Subcutaneous abdominal adipose tissue (tissue), 5 donors: ENCODE measurements around the gene KRTAP10-8.
"Not testable (repeated sequence)": the region's sequence is repeated elsewhere in the genome, so short reads cannot be mapped to it uniquely, and the experiment has no call there.

ENCODE experiments used
- H3K27ac ChIP-seq: one replicate; pipeline ENCODE4 v1.7.0; 2013; ENCODE audit warnings: low read depth, mild to moderate bottlenecking, inconsistent platforms, low read length, moderate library complexity
- H3K27me3 ChIP-seq, 5 donors: one replicate each; pipeline ENCODE4 v1.7.0; 2013; ENCODE audit warnings: low read length in 5 of 5, inconsistent platforms in 1 of 5; ENCODE audit not compliant: control insufficient read depth in 5 of 5, insufficient read depth in 4 of 5
- H3K36me3 ChIP-seq, 5 donors: one replicate each; pipeline ENCODE4 v1.7.0; 2013; ENCODE audit warnings: low read length in 5 of 5; ENCODE audit not compliant: control insufficient read depth in 5 of 5, insufficient read depth in 5 of 5
- H3K4me1 ChIP-seq, 5 donors: one replicate each; pipeline ENCODE4 v1.7.0; 2013; ENCODE audit warnings: low read length in 5 of 5, mild to moderate bottlenecking in 3 of 5, moderate library complexity in 1 of 5; ENCODE audit not compliant: control insufficient read depth in 5 of 5, insufficient read depth in 5 of 5
- H3K4me3 ChIP-seq, 5 donors: one replicate each; pipeline ENCODE4 v1.7.0; 2013; ENCODE audit warnings: low read length in 5 of 5, low read depth in 1 of 5
- H3K9ac ChIP-seq, 5 donors: one replicate each; pipeline ENCODE4 v1.7.0; 2013; ENCODE audit warnings: low read length in 5 of 5, mild to moderate bottlenecking in 4 of 5, moderate library complexity in 3 of 5
- H3K9me3 ChIP-seq, 5 donors: one replicate each; pipeline ENCODE4 v1.7.0; 2013; ENCODE audit warnings: low read length in 5 of 5; ENCODE audit not compliant: control insufficient read depth in 5 of 5
- donor health status: healthy.
- donor health status: healthy.
- donor health status: healthy.
- donor health status: healthy.
- donor health status: healthy.

Gene KRTAP10-8

DNA sequence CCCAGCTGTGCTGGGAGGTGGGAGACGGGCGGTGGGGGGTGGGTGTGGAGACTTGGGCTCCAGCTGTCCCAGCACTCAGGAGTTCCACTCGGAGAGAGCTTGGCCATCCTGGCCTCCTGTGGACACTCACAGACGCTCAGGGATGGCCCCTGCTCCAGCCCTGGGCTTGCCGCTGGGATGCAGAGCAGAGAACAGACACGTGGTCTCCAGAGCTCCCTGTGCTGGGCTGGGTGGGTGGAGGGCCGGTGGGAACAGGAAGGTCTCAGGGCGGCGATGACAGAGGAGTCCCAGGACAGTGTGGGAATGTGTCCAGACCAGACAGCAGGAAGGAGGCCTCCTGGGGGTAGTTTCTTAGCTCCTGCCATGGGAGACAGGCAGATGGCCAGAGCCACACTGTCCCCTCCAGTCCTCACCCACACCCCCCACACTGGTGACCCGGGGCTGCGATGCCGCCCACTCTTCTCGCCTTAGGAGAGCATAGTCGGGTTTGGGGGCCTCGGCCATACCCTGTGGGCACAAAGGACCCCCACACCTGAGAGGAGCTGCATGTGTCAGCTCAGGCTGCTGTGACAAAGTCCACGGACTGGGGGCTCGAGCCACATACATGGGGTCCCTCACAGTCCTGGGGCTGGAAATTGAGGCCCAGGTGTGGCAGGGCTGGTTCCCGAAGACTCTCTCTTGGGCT, 17.0 kb downstream of the KRTAP10-8 start:
- peaks cover 0 to 4% (median 0%) of the 10 kb centered on the region in 5 donors for H3K4me1 ChIP-seq
- no peak overlapping the region for H3K9ac ChIP-seq
- no peak overlapping the region for H3K4me3 ChIP-seq
- H3K27me3 ChIP-seq: peaks cover 12 to 29% (median 19%) of the 10 kb centered on the region in 5 donors
- peaks cover 7 to 32% (median 22%) of the 10 kb centered on the region in 5 donors for H3K9me3 ChIP-seq
- H3K27ac ChIP-seq: no peak overlapping the region
- H3K36me3 ChIP-seq: no peaks in the 10 kb centered on the region

DNA sequence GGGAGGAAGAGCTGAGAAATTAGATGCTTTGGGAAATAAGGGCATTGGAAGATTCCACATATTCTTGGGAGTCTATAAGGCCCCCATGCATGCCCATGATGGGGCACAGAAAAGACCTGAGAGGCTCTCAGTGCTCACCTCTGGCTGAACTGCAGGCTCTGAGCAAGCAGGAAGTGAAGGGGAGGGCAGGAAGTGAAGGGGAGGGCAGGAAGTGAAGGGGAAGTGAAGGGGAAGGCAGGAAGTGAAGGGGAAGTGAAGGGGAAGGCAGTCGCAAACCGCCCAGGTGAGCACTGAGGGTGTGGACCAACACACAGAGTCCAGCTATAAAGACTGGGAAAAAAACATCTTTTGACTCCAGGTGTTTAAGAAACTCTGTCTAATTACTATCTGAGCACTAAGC, 18.6 kb downstream of the KRTAP10-8 start:
- Histone ChIP-seq H3K4me3 (no peak overlapping the region), H3K9ac (no peak overlapping the region), H3K4me1 (peaks cover 0 to 4% (median 0%) of the 10 kb centered on the region in 5 donors), H3K27me3 (peaks cover 12 to 30% (median 19%) of the 10 kb centered on the region in 5 donors), H3K36me3 (no peaks in the 10 kb centered on the region), H3K27ac (no peak overlapping the region), H3K9me3 (peaks cover 4 to 23% (median 17%) of the 10 kb centered on the region in 5 donors)

DNA sequence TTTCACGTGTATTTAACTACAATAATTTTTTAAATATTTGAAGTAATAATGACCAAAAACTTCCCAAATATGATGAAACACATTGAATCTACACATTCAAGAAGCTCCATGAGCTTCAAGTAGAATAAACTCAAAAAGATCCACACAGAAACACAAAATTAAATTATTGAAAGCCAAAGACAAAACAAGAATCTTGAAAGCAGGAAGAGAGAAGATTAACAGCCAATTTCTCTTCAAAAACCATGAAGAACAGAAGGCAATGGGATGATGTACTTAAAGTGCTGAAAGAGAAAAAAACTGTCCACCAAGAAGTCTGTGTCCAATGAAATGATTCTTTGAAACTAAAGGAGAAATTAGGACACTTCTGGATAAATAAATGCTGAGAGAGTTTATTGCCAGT, 20.2 kb downstream of the KRTAP10-8 start:
- Histone ChIP-seq H3K27me3 (peaks cover 12 to 21% (median 18%) of the 10 kb centered on the region in 5 donors), H3K36me3 (no peaks in the 10 kb centered on the region), H3K9me3 (peaks cover 4 to 23% (median 17%) of the 10 kb centered on the region in 5 donors), H3K4me1 (peaks cover 0 to 3% (median 0%) of the 10 kb centered on the region in 5 donors), H3K4me3 (no peak overlapping the region), H3K27ac (no peak overlapping the region), H3K9ac (no peak overlapping the region)

DNA sequence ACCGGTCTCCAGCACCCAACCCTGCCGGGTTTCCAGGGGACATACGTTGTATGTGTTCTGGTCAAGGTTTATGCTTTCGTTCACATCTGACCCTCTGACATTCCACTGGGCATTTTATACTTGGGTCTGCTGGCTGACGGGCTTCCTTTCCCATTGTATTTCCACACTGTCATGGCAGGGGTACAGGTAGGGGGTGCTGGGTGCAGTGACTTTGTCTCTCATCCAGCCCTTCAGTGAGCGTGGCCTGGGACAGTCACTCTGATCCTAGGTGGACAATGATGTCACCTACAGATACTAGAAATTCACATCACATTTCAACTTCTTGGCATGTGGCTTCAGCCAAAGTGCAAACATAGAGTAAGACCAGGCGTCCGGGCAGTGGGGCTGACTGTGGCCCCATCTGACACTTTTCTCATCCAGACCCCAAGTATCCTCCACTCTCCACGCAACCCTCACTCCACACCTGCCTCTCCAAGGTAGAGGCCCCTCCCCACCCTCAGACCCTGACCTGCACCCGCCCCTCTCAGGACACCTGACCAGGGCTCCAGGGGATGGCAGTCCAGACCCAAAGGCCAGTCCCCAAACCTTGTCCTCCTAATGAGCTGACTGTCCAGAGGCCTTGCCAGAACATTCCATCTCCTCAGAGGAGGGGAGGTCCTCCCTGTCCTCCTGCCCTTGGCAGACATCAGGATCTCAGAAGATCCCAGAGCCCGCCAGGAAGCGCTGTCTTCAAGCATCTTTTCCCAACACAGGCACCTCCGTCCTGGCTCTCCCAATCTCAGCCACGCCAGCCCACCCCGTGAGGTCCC, 24.5 kb downstream of the KRTAP10-8 start:
- H3K36me3 ChIP-seq: no peaks in the 10 kb centered on the region
- peaks cover 2 to 21% (median 17%) of the 10 kb centered on the region in 5 donors for H3K9me3 ChIP-seq
- no peak overlapping the region for H3K27ac ChIP-seq
- no peak overlapping the region for H3K4me3 ChIP-seq
- H3K27me3 ChIP-seq: peaks cover 9 to 21% (median 13%) of the 10 kb centered on the region in 5 donors
- no peaks in the 10 kb centered on the region for H3K4me1 ChIP-seq
- H3K9ac ChIP-seq: no peak overlapping the region

DNA sequence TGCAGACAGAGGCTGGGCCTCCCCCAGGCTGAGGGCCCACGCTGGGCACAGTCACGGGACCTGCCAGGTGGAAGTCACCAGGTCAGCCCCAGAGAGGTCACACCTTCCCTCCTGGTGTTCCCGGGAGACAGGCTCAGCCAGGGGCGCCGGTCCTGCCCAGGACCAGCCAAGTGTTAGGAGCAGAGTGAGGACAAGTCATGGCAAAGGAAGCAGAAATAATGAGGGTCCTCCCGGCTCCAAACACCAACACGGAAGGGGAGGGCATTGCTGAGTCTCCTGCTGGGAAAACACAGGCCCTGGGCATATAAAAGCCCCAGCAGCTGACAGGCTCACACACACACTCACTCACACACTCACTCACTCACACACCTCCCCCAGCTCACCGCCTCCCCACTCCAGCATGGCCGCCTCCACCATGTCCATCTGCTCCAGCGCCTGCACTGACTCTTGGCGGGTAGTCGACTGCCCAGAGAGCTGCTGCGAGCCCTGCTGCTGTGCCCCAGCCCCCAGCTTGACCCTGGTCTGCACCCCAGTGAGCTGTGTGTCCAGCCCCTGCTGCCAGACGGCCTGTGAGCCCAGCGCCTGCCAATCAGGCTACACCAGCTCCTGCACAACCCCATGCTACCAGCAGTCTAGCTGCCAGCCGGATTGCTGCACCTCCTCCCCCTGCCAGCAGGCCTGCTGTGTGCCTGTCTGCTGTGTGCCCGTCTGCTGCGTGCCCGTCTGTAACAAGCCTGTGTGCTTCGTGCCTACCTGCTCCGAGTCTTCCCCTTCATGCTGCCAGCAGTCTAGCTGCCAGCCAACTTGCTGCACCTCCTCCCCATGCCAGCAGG, 25.4 kb downstream of the KRTAP10-8 start, which contains the start of gene KRTAP10-10:
TSS of gene KRTAP10-10 (plus strand) at position 339 of the 833 bp plus-strand sequence. CDS start at position 401, 62 bp downstream.
- no peak within 1 kb of the TSS for H3K9ac ChIP-seq
- no peaks in the 10 kb centered on the region for H3K36me3 ChIP-seq
- no peaks in the 10 kb centered on the region for H3K4me1 ChIP-seq
- H3K27me3 ChIP-seq: peaks cover 9 to 21% (median 13%) of the 10 kb centered on the region in 5 donors
- H3K27ac ChIP-seq: no peak within 1 kb of the TSS
- H3K4me3 ChIP-seq: no peak within 1 kb of the TSS
- H3K9me3 ChIP-seq: peaks cover 2 to 16% (median 10%) of the 10 kb centered on the region in 5 donors

DNA sequence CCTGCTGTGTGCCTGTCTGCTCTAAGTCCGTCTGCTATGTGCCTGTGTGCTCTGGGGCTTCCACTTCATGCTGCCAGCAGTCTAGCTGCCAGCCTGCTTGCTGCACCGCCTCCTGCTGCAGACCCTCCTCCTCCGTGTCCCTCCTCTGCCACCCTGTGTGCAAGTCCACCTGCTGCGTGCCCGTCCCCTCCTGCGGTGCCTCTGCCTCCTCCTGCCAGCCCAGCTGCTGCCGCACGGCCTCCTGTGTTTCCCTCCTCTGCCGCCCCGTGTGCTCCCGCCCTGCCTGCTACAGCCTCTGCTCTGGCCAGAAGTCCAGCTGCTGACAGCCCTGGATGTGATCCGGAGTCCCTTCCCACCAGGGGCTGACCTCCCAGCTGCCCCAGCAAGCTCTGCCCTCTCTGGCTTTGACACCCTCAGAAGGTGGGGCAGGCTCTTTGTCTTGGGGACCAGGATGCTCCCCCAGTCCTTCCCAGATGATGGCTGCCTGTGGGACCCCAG, 26.0 kb downstream of the KRTAP10-8 start:
- Histone ChIP-seq H3K9me3 (peaks cover 2 to 13% (median 8%) of the 10 kb centered on the region in 5 donors), H3K27me3 (peaks cover 9 to 21% (median 13%) of the 10 kb centered on the region in 5 donors)
- H3K9ac ChIP-seq, H3K4me1 ChIP-seq, H3K36me3 ChIP-seq, H3K4me3 ChIP-seq, H3K27ac ChIP-seq: not testable (repeated sequence)

DNA sequence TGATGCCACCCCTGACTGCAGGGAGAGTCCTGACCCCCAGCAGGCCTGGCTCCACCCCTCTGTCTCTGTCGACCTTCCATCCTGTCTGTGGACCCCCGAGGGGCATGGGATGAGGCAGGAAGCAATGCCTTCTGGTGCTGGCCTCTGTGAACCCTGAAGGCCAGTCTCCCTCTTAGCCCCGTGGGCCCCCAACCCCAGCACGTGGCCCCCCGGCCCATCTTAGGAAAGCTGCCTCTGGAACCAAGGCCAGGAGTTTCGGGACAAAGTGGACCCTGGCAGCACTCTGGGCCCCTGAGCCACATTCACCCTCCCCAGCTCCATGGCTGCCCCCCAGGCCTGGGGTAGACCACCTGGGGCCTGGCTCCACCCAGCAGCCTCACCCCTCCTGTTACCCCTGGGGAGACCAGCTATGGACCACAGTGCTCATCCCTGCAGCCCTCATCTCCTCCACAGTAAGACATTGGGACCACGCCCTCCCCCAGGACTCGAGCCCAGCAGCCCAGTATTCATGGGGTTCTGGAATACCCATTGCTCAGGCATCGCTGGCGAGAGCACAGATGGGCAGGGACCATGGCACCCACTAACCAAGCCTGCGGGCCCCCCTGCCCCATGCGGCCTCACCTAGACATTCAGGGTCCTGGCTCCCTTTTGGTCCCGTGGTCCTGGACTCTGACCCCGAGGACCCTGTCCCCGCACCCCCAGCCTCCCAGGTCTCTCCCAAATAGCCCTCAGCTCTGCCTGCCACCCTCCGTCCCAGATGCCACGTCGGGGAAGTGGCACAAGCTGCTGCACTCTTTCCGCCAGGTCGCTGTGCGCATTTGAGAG, 26.8 kb downstream of the KRTAP10-8 start:
- H3K36me3 ChIP-seq, H3K27ac ChIP-seq, H3K4me1 ChIP-seq, H3K9ac ChIP-seq, H3K4me3 ChIP-seq: not testable (repeated sequence)
- Histone ChIP-seq H3K27me3 (peaks cover 9 to 21% (median 13%) of the 10 kb centered on the region in 5 donors), H3K9me3 (peaks cover 2 to 15% (median 14%) of the 10 kb centered on the region in 5 donors)

DNA sequence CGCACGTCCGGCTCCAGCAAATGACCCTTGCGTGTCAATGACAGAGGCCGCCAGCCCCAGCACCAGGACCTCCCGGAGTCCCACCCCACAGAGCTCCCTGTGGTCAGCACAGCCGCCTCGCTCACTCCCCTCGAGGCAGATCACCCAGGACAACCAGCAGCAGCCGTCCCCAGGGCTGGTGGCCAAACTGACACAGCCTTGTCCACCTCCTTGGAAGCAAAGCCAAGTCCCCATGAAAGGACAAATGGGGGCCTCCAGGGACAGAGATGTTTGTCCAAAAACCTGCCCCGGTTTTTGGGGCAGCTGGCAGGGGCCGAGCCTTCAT, 27.4 kb downstream of the KRTAP10-8 start:
- no peaks in the 10 kb centered on the region for H3K4me1 ChIP-seq
- H3K36me3 ChIP-seq: no peaks in the 10 kb centered on the region
- no peak overlapping the region for H3K4me3 ChIP-seq
- H3K9ac ChIP-seq: no peak overlapping the region
- H3K9me3 ChIP-seq: peaks cover 2 to 20% (median 20%) of the 10 kb centered on the region in 5 donors
- H3K27me3 ChIP-seq: peaks cover 9 to 21% (median 13%) of the 10 kb centered on the region in 5 donors
- H3K27ac ChIP-seq: no peak overlapping the region

DNA sequence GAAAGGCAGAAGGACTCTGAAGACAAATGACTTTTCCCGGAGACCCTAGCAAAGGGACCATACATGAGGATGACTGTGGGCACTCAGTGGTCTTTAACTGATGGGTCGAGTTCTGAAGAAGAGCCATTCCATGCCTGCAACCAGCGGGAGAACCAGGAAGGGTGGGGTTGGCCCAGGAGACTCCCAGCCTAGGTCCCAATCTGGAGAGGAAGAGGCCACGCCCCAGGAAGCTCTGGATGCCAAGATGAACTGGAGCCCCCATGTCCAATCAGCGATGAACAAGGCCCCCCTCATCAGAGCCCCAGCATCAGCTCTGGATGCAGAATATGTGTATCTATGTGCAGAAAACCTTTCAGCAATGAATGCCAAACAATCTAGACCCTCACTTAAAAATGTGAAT, 28.9 kb downstream of the KRTAP10-8 start:
- Histone ChIP-seq H3K36me3 (no peaks in the 10 kb centered on the region), H3K4me1 (no peaks in the 10 kb centered on the region), H3K9me3 (peaks cover 6 to 33% (median 25%) of the 10 kb centered on the region in 5 donors), H3K4me3 (no peak overlapping the region), H3K27me3 (peaks cover 9 to 18% (median 10%) of the 10 kb centered on the region in 5 donors), H3K27ac (no peak overlapping the region), H3K9ac (no peak overlapping the region)
